ENCODE measurements around the gene RHEBL1.

Gene RHEBL1

DNA sequence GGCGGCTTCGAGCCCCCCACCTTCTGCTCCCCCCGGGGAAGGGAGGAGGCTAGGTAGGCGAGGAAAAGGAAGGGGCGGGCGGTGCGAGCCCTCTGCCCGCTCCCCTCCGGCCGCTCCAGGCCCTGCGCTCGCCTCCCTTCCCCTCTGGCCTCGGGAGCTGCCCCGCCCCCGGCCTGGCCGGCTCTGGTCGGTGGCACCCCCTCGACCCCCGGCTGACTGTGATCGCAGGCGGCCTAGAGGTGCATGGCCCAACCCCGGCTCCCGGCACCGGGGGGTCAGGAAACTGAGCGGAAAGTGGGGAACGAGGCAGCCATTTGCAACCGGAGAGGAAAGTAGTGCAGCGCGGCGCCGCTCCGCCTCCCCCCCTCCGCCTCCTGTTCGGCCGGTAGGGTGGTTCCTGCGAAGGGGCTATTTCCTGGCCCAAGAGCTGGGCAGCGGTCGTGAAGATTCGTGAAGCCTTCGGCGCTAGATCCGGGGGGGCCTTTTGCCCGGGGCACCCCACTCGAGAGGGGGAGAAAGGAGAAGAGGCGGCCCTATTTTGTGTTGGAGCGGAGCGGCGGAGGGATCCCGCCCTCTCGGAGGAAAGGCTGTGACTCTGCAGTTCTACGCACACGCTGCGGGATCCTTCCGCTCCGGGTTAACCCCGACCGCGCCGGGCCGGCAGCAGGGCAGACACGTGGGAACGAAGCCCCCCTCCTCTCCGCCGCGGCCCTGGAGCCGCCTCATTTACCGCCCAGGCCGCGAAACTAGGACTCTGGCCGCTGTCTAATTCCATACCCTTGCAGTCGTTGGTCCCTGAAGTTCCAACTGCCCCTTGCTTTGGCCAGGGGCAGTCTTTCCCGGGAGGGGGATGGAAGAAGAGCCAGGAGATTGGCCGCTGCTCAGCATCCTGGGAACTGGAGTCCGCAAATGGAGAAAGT lies 9.3 kb downstream of the RHEBL1 start, which contains the start of gene KMT2D:
Gene KMT2D (minus strand): TSS at position 558 of the 920 bp plus-strand sequence. CDS start 5,470 bp downstream, outside the sequence.
- peaks cover 38% of the 10 kb centered on the region for H3K4me1 ChIP-seq (ENCODE audit: low read length)
- H3K4me3 ChIP-seq (ENCODE audit: low read length) = peak within 1 kb of the TSS; percentile 96
- peaks cover 3% of the 10 kb centered on the region for H3K36me3 ChIP-seq (replicated peaks; ENCODE audit: low read depth, low read length)
- H3K4me2 ChIP-seq (ENCODE audit: low read length) = peak within 1 kb of the TSS; percentile 97
- no peaks in the 10 kb centered on the region for H3K9me3 ChIP-seq (ENCODE audit: insufficient read depth, low read length)
- H3K79me2 ChIP-seq (ENCODE audit: low read length) = peaks cover 60% of the 10 kb centered on the region
- H4K20me1 ChIP-seq (ENCODE audit: insufficient read depth, low read length) = peaks cover 41% of the 10 kb centered on the region
- TF ChIP-seq CTCF (IDR thresholded peaks at IDR 0.05; ENCODE audit: low read depth, low read length) = peak; percentile 13; the same call in 1 of the 2 replicates
- TF ChIP-seq EZH2phosphoT487 (IDR thresholded peaks at IDR 0.05; ENCODE audit: low read depth) = no peak
- H3K27ac ChIP-seq (ENCODE audit: low read length) = peak within 1 kb of the TSS; percentile 74
- H3K9ac ChIP-seq (ENCODE audit: low read length) = peak within 1 kb of the TSS; percentile 93
- no peaks in the 10 kb centered on the region for H3K27me3 ChIP-seq (ENCODE audit: low read depth, low read length)
- H2AFZ ChIP-seq (ENCODE audit: low read depth, low read length) = peak within 1 kb of the TSS; percentile 97

GRCh38 chr12:49059299-49060171 lies 10.2 kb downstream of the RHEBL1 start:
- no peak overlapping the region for H2AFZ ChIP-seq (ENCODE audit: low read depth, low read length)
- H4K20me1 ChIP-seq (ENCODE audit: insufficient read depth, low read length) = peaks cover 50% of the 10 kb centered on the region
- peak overlapping the region; percentile 97 for H3K4me2 ChIP-seq (ENCODE audit: low read length)

DNA sequence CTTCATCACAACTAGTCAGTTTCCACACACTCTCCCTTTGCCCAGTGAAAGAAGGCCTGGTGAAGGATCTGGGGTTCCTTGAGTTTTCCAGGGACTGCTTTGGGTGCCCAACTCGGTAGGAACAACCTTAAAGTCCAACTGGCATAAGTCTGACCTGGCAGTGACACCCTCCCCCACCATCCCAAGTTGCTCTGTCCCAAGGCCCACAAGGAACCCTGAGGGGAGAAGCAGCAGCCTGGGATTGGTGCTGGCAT lies 10.8 kb downstream of the RHEBL1 start:
- H4K20me1 ChIP-seq (ENCODE audit: insufficient read depth, low read length) = peaks cover 55% of the 10 kb centered on the region
- H3K36me3 ChIP-seq (replicated peaks; ENCODE audit: low read depth, low read length) = peaks cover 15% of the 10 kb centered on the region
- H3K27me3 ChIP-seq (ENCODE audit: low read depth, low read length) = no peaks in the 10 kb centered on the region
- no peak overlapping the region for H2AFZ ChIP-seq (ENCODE audit: low read depth, low read length)
- H3K9me3 ChIP-seq (ENCODE audit: insufficient read depth, low read length) = no peaks in the 10 kb centered on the region
- TF ChIP-seq EZH2phosphoT487 (IDR thresholded peaks at IDR 0.05; ENCODE audit: low read depth) (no peak), CTCF (IDR thresholded peaks at IDR 0.05; ENCODE audit: low read depth, low read length) (no peak)
- peaks cover 75% of the 10 kb centered on the region for H3K79me2 ChIP-seq (ENCODE audit: low read length)
- peak overlapping the region; percentile 74 for H3K27ac ChIP-seq (ENCODE audit: low read length)
- H3K9ac ChIP-seq (ENCODE audit: low read length) = peak overlapping the region; percentile 93
- H3K4me1 ChIP-seq (ENCODE audit: low read length) = peaks cover 38% of the 10 kb centered on the region
- H3K4me3 ChIP-seq (ENCODE audit: low read length) = peak overlapping the region; percentile 96
- peak overlapping the region; percentile 97 for H3K4me2 ChIP-seq (ENCODE audit: low read length)

More at GRCh38 chr12:49059299-49060171, 10.2 kb downstream of the RHEBL1 start:
- TF ChIP-seq EZH2phosphoT487 (IDR thresholded peaks at IDR 0.05; ENCODE audit: low read depth) (no peak), CTCF (IDR thresholded peaks at IDR 0.05; ENCODE audit: low read depth, low read length) (no peak)
- no peaks in the 10 kb centered on the region for H3K27me3 ChIP-seq (ENCODE audit: low read depth, low read length)
- H3K9me3 ChIP-seq (ENCODE audit: insufficient read depth, low read length) = no peaks in the 10 kb centered on the region
- H3K27ac ChIP-seq (ENCODE audit: low read length) = peak overlapping the region; percentile 74
- peaks cover 38% of the 10 kb centered on the region for H3K4me1 ChIP-seq (ENCODE audit: low read length)
- H3K4me3 ChIP-seq (ENCODE audit: low read length) = peak overlapping the region; percentile 96
- H3K9ac ChIP-seq (ENCODE audit: low read length) = peak overlapping the region; percentile 93
- peaks cover 10% of the 10 kb centered on the region for H3K36me3 ChIP-seq (replicated peaks; ENCODE audit: low read depth, low read length)
- H3K79me2 ChIP-seq (ENCODE audit: low read length) = peaks cover 69% of the 10 kb centered on the region
